Stimulated activated CD8-positive, alpha-beta memory T cell treated with anti-CD3 and anti-CD28 coated beads, Interleukin-7, amount 100 ng/mL, for 4 hours (primary cell): ENCODE results near the gene IFI27L1.

Experiments used
- DNase-seq, 2 donors: peaks; one replicate each; pipeline ENCODE4 v3.0.0-alpha.2; 2020; ENCODE audit warnings: low read depth in 2 of 2

Gene IFI27L1

GRCh38 chr14:94080621-94081385, at the start of gene IFI27L1, which contains the start of gene DDX24:
Gene IFI27L1 (plus strand): TSS chr14:94081310. CDS start chr14:94096938, 15,628 bp downstream.
Gene DDX24 (minus strand): TSS chr14:94081202. CDS start chr14:94079742, 1,460 bp downstream.
- peak; percentile 91 to 93 for DNase-seq

- no peak for DNase-seq
Observed at GRCh38 chr14:94031883-94032279, 49.2 kb upstream of the IFI27L1 start.

- no peak for DNase-seq
Observed at GRCh38 chr14:94034886-94035285, 46.2 kb upstream of the IFI27L1 start.

- peak; percentile 47 to 60 for DNase-seq
Observed at GRCh38 chr14:94036313-94037167, 44.6 kb upstream of the IFI27L1 start.

- DNase-seq, result no peak
Observed at GRCh38 chr14:94037954-94038353, 43.2 kb upstream of the IFI27L1 start.

- DNase-seq, result no peak
Observed at GRCh38 chr14:94038510-94038909, 42.6 kb upstream of the IFI27L1 start.

- no peak for DNase-seq
Observed at GRCh38 chr14:94038921-94039629, 42.0 kb upstream of the IFI27L1 start.

- DNase-seq, result no peak
Observed at GRCh38 chr14:94040247-94040646, 40.9 kb upstream of the IFI27L1 start.

- no peak for DNase-seq
Observed at GRCh38 chr14:94040796-94041195, 40.3 kb upstream of the IFI27L1 start.

GRCh38 chr14:94041551-94042346, 39.4 kb upstream of the IFI27L1 start:
- no peak for DNase-seq

- no peak for DNase-seq
Observed at GRCh38 chr14:94042433-94043091, 38.5 kb upstream of the IFI27L1 start.

GRCh38 chr14:94043111-94043755, 37.9 kb upstream of the IFI27L1 start:
- no peak for DNase-seq

- DNase-seq, result no peak
Observed at GRCh38 chr14:94043756-94044475, 37.2 kb upstream of the IFI27L1 start.

- no peak for DNase-seq
Observed at GRCh38 chr14:94044476-94045091, 36.5 kb upstream of the IFI27L1 start.

GRCh38 chr14:94045101-94045500, 36.0 kb upstream of the IFI27L1 start:
- DNase-seq, result no peak

- DNase-seq, result no peak
Observed at GRCh38 chr14:94045563-94046345, 35.4 kb upstream of the IFI27L1 start.

- no peak for DNase-seq
Observed at GRCh38 chr14:94046696-94047250, 34.3 kb upstream of the IFI27L1 start.

GRCh38 chr14:94047581-94047980, 33.5 kb upstream of the IFI27L1 start:
- no peak for DNase-seq
